ENCODE measurements around the gene MEF2B. TPM values are rescaled to one million over a fixed set of nuclear protein-coding genes. Genes with fewer than 3 reads are reported as not detected.
A peak's percentile ranks its signal among the peaks of the same experiment; 100 is the strongest.

MEF2B gene
- total RNA-seq = 0.11 and 0.13 TPM in 2 replicates

DNA sequence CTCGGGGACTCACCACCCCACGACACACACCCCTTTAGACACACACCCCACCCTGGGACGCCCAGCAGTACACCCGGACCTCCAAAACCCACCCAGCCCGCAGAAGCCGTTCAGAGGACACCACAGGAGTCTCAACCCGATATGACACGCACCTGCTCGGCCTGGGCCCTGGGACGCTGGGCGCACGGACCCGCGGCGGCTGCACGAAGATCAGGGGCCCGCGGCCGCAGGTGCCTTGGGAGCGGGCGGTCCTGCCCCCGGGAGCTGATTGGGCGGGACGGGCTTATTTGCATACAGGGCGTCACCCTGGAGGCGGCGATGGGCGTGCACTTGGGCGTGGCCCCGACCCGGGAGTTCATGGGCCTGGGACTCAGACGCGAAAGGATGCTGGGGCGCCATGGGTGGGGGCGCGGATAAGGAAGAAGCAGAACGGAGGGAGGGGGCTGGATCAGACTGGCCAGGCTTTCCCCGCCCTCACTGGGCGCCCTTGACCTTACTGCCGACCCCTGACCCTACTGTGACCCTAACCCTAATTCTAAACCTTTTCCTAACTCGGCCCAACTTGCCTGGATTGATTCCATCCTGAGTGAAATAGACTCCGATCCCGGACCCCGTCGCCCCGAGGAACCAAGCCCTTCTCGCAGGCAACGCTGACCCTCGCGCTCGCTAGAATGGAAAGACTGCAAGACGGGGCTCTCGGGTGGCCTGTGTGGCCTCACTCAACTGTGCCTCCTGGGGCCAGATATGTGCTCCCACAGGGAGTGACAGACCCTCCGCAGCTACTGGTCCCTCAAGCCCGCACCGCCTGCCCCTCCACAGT is at the start of gene MEF2B:
MEF2B (minus strand) TSS at position 211 of the 820 bp plus-strand sequence. CDS start 19,528 bp downstream, outside the sequence.
- no peak for DNase-seq (ENCODE audit: low read depth, low spot score)

DNA sequence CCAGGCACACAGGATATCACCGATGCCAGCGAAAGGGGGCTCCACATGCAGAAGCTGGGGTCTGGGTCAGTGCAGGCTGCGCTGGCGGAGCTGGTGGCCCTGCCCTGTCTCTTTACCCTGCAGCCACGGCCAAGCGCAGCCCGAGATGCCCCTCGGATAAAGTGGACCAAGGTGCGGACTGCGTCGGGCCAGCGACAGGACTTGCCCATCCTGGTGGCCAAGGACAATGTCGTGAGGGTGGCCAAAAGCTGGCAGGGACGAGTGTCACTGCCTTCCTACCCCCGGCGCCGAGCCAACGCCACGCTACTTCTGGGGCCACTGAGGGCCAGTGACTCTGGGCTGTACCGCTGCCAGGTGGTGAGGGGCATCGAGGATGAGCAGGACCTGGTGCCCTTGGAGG is 48.8 kb upstream of the MEF2B start:
- no peak for DNase-seq (ENCODE audit: low read depth, low spot score)

- no peak for DNase-seq (ENCODE audit: low read depth, low spot score)
Measured at GRCh38 chr19:19217099-19217498, 47.0 kb upstream of the MEF2B start.

GRCh38 chr19:19215792-19216191 is 45.7 kb upstream of the MEF2B start:
- DNase-seq (ENCODE audit: low read depth, low spot score) = no peak

DNA sequence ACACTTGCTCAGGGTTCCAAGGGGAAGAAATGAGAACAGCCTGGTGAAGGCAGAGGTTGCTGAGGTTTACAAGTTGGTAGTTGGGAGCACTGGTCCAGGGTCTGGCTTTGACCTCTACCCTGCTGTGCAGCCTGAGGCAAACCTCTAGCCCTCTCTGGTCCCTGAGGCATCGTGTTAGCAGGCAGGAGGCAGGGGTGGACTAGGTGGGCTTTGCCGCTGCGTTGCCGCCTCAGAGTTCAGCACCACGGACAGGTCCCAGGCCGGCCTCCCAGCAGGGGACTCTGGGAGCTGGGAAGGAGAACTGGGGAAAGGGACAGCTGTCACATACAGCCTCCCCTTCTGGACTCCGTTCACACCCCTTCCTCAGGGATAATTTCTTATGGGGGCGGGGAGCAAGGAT is 44.8 kb upstream of the MEF2B start:
- no peak for DNase-seq (ENCODE audit: low read depth, low spot score)

DNA sequence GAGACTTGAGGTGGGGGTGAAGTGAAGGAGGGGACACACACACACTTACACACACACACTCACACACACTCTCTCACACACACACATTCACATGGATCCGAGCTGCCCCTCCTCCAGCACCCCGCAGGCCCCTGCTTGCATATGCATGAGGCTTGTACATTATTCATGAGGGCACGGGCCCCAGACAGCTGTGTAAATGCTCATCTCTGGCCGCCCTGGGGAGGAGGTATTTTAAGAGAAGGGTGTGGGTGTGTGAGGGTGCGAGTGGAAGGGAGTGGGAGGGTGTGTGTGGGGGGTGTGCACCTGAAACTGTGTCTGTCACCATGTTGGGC is 44.1 kb upstream of the MEF2B start:
- no peak for DNase-seq (ENCODE audit: low read depth, low spot score)

DNA sequence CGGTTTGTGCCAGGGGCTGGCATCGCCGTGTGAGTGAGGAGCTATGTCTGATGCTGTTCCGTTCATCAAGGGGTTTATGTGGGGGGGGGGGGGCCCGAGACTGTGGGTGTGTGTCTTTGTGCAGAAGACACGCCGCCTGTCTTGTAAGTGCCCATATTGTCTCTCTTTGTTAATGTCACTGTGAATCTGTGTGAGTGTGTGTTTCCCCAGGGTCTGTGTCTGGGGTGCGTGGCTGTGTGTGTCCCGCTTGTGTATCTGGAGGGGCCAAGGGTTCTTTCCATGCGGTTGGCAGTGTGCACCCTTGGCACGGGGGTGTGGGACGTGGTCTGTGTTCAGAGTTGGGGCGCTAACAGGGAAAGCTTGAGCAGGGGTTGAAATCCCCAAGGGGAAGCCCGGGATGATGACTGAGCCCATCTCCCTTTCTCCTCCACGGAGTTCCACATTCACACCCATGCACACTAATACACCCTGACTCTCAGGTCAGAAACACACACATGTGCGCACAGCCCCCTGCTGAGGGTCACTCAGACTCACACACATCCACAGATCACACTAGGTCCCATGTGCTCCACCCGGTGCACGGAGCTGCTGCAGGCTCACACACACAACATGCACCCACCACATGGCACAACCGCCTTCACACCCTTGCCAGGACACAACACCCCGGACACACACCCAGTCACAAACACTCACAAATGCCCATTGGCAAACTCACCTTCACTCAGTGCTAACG is 43.5 kb upstream of the MEF2B start:
- DNase-seq (ENCODE audit: low read depth, low spot score) = no peak

- DNase-seq (ENCODE audit: low read depth, low spot score) = no peak
Measured at GRCh38 chr19:19212916-19213315, 42.9 kb upstream of the MEF2B start.

DNA sequence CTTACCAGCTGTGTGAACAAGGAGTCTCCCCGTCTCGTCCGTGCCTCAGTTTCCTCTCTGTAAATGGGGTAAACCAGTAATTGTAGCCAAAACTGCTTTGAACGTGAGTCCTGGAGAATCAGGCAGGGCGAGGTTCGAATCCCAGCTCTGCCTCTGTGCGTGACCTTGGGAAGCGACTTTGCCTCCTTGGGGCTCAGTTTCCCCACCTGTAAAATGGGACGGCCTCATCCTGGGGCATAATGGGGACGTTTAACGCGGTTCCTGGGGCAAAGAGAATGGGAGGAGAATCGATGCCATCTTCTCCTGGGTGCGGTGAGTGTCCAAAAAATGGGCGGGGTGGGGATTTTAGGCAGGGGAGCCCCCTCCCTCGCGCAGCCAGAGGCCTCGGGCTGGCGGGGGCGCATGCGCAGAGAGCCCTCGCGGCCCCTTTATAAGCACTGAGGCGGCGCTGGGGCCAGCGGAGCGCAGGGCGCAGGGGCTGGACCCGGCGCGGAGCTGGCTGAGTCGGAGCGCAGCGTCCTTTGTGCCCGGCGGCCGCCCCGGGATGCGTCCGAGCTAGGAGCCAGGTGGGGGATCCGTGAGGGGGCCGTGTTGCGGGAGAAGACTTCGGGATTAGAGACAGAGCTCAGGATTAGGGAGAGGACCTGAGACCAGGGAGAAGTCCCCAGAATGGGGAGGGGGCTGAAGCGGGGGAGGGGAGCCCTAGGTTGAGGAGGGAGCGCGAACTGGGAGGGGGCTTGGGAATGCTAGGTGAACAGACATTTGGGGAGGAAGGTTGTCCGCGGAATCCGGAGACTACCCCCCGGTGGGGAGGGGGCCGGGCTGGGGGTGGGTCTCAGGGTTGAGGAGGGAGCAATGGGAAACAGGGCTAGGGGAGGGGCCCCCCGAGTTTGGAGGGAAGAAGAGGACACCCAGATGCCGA is 41.7 kb upstream of the MEF2B start, which contains the start of gene NCAN:
NCAN (plus strand) TSS at position 460 of the 922 bp plus-strand sequence. CDS start 4,996 bp downstream, outside the sequence.
- DNase-seq (ENCODE audit: low read depth, low spot score) = no peak

DNA sequence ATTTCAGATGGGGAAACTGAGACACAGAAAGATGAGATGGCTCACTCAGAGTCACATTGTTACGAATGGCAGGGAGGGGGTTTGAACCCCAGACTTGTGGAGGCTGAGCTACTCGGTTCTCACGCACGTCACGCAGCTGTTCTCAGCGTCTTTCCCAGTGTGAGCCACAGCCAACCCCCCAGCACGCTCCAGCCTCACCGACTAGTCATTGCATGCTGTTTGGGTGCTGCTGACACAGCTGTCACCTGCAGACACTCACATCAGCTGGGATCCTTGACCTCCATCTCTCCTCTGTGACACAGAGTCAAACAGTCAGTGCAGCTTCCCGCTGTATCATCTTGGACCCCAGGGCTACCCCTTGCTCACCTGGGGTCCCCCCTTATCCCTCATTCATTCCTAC is 39.3 kb upstream of the MEF2B start:
- DNase-seq (ENCODE audit: low read depth, low spot score) = no peak

DNA sequence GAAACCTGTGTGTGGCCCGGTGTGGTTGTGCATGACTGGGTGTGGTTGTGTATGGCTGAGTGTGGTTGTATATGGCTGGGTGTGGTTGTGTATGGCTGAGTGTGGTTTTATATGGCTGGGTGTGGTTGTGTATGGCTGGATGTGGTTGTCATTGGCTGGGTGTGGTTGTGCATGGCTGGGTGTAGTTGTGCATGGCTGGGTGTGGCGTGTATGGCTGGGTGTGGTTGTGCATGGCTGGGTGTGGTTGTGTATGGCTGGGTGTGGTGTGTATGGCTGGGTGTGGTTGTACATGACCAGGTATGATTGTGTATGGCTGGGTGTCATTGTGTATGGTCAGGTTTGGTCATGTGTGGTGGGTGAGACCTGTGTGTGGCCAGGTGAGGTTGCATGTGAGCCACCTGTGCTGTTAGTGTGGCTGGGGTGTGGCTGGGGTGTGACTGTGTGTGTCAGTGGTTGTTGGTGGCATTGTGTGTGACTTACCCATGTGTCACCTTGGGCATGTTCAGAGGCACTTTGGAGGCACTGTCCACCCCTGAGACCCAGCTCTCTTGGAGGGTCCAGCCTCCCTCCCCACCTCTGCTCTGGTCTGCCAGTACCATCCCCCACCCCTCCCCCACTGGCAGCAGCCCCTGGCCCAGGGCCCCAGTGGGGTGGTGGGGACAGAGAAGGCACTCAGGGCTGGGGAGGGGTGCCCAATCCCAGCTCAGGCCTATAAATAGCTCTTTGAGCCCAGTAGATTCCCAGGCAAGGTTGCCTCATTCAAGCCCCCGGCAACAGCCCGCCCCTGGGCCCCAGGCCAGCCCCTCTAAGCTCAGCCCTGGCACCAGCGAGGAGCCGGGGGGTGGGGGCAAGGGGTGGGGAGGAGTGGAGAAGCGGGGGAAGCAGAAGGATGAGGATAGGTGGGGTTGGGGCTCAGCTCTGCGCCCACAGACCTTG is 37.8 kb upstream of the MEF2B start:
- no peak for DNase-seq (ENCODE audit: low read depth, low spot score)

DNA sequence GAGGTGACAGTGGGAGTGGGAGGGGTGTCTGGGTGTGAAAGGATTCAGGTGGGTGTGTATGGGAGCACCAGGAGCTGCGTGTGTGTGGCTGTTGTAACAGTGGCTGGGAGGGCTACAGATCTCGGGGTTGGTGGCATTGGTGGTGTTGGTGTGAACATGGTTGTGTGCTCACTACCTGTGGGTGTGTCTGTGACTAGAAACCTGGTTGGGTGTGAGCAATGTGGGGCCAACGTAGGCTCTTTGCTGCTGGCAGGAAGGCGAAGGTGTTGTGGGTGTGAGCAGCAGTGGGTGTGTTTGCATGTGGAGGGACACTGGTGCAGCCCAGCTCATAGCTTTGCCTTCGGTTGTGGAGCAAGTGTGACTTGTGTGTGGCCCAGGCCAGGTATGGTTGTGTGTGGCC is 36.9 kb upstream of the MEF2B start:
- DNase-seq (ENCODE audit: low read depth, low spot score) = no peak

GRCh38 chr19:19205416-19206410 is 35.6 kb upstream of the MEF2B start:
- no peak for DNase-seq (ENCODE audit: low read depth, low spot score)

GRCh38 chr19:19204181-19204580 is 34.1 kb upstream of the MEF2B start:
- DNase-seq (ENCODE audit: low read depth, low spot score) = no peak

DNA sequence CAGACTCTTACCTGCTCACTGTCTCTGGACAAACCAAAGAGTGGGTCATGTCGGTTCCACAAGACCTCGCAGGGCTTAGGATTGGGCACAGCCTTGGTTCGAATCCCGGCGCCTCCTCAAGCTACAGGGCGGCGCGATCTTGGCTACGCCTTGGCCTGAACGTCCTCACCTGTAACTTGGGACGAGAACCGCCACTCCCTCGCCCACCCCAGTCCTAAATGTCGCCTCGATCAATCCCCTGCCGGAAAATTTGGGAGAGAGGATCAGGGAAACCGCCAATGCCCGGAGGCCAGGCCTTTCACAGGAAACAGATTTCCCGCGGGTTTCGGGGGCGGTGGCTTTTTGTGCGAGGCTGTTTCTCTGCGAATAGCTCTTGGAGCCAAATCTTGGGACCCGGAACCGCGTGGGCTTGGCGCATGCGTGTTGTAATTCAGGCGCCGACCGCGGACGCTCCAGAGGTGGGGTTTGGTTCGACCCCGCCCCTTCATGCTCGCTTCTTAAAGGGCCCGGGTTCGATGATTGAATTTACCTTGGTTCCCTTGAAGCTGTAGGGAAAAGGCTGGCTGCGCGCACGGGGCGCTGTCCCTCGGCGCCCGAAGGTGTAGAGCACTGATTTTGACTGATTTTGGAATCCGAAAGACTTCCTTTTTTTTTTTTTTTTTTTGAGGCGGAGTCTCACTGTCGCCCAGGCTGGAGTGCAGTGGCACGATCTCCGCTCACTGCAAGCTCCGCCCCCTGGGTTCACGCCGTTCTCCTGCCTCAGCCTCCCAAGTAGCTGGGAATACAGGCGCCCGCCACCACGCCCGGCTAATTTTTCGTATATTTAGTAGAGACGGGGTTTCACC is 33.2 kb upstream of the MEF2B start, which contains the start of gene NR2C2AP:
NR2C2AP (minus strand) TSS at position 403 of the 845 bp plus-strand sequence; CDS start at position 49, 354 bp downstream.
- DNase-seq (ENCODE audit: low read depth, low spot score) = peak; percentile 63

DNA sequence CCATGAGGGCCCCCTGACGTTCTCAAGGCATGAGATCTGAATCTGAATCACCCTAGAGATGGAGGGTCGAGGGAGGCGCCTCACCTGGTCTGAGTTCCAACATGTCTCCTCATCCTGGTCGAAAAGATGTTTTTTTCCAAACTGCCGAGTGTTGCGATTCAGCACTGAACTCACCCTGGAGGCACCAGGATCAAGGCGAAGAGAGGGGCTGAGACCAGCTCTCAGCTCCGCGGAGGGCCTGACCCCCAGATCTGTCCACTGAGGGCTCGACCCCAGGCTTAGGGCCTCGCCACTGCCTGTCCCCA is 32.6 kb upstream of the MEF2B start:
- no peak for DNase-seq (ENCODE audit: low read depth, low spot score)

GRCh38 chr19:19201697-19202630 is 31.9 kb upstream of the MEF2B start:
- no peak for DNase-seq (ENCODE audit: low read depth, low spot score)
